HuH-7.5 (cell line): ENCODE data around the gene STK39.
"Not testable (repeated sequence)": the region's sequence is repeated elsewhere in the genome, so short reads cannot be mapped to it uniquely, and the experiment has no call there.

Experiments
- DNase-seq: peaks from one replicate; pipeline ENCODE4 v3.0.0; 2011; ENCODE audit warnings: low spot score

STK39 gene

GRCh38 chr2:168135121-168135520 lies 112.3 kb downstream of the STK39 start:
- DNase-seq, result no peak

- no peak for DNase-seq
Measured at GRCh38 chr2:168134485-168134884, 112.9 kb downstream of the STK39 start.

- DNase-seq, result no peak
Measured at GRCh38 chr2:168132389-168132788, 115.0 kb downstream of the STK39 start.

GRCh38 chr2:168130346-168130745 lies 117.0 kb downstream of the STK39 start:
- no peak for DNase-seq

GRCh38 chr2:168127371-168127770 lies 120.0 kb downstream of the STK39 start:
- DNase-seq, result no peak

GRCh38 chr2:168122210-168122609 lies 125.2 kb downstream of the STK39 start:
- DNase-seq, result not testable (repeated sequence)

- no peak for DNase-seq
Measured at GRCh38 chr2:168120730-168121129, 126.7 kb downstream of the STK39 start.

GRCh38 chr2:168120310-168120709 lies 127.1 kb downstream of the STK39 start:
- no peak for DNase-seq

- DNase-seq, result no peak
Measured at GRCh38 chr2:168119515-168120141, 127.8 kb downstream of the STK39 start.

- no peak for DNase-seq
Measured at GRCh38 chr2:168118733-168119514, 128.5 kb downstream of the STK39 start.

GRCh38 chr2:168116448-168116847 lies 130.9 kb downstream of the STK39 start:
- no peak for DNase-seq

- DNase-seq, result no peak
Measured at GRCh38 chr2:168114619-168115018, 132.8 kb downstream of the STK39 start.

GRCh38 chr2:168114040-168114439 lies 133.4 kb downstream of the STK39 start:
- no peak for DNase-seq

- no peak for DNase-seq
Measured at GRCh38 chr2:168107322-168107721, 140.1 kb downstream of the STK39 start.

- no peak for DNase-seq
Measured at GRCh38 chr2:168105127-168105683, 142.2 kb downstream of the STK39 start.

- DNase-seq, result no peak
Measured at GRCh38 chr2:168097431-168097830, 150.0 kb downstream of the STK39 start.

GRCh38 chr2:168096158-168096557 lies 151.2 kb downstream of the STK39 start:
- DNase-seq, result no peak

- DNase-seq, result no peak
Measured at GRCh38 chr2:168091986-168092385, 155.4 kb downstream of the STK39 start.

GRCh38 chr2:168090366-168091135 lies 156.8 kb downstream of the STK39 start:
- DNase-seq, result no peak

GRCh38 chr2:168089200-168089599 lies 158.2 kb downstream of the STK39 start:
- no peak for DNase-seq

GRCh38 chr2:168087401-168087800 lies 160.0 kb downstream of the STK39 start:
- DNase-seq, result no peak

GRCh38 chr2:168086851-168087250 lies 160.5 kb downstream of the STK39 start:
- no peak for DNase-seq
